T1000 (cell line): ENCODE measurements around the gene TTC5.
"Not testable (repeated sequence)": the region's sequence is repeated elsewhere in the genome, so short reads cannot be mapped to it uniquely, and the experiment has no call there.

Experiments used
- DNase-seq: peaks from one replicate; lab custom pipeline; 2025; ENCODE audit warnings: mixed read lengths; lab: John Stamatoyannopoulos, UW

TTC5 gene

GRCh38 chr14:20305265-20306078, at the start of gene TTC5:
TTC5 (minus strand) TSS chr14:20305951; CDS start chr14:20305937, 14 bp downstream.
- DNase-seq: peak; percentile 72

- DNase-seq: no peak
Observed at GRCh38 chr14:20350860-20351259, 45.1 kb upstream of the TTC5 start.

- DNase-seq: no peak
Observed at GRCh38 chr14:20350282-20350681, 44.5 kb upstream of the TTC5 start.

GRCh38 chr14:20347747-20348146, 42.0 kb upstream of the TTC5 start:
- DNase-seq: no peak

- DNase-seq: no peak
Observed at GRCh38 chr14:20346713-20347112, 41.0 kb upstream of the TTC5 start.

- DNase-seq: no peak
Observed at GRCh38 chr14:20345366-20345765, 39.6 kb upstream of the TTC5 start.

- DNase-seq: no peak
Observed at GRCh38 chr14:20343862-20344220, 38.1 kb upstream of the TTC5 start.

GRCh38 chr14:20343092-20343861, 37.5 kb upstream of the TTC5 start, which contains the start of gene PARP2:
PARP2 (plus strand) TSS chr14:20343635; CDS start chr14:20343642, 7 bp downstream.
- peak; percentile 100 for DNase-seq

GRCh38 chr14:20341646-20342045, 35.9 kb upstream of the TTC5 start:
- DNase-seq: no peak

- DNase-seq: not testable (repeated sequence)
Observed at GRCh38 chr14:20341032-20341431, 35.3 kb upstream of the TTC5 start.

GRCh38 chr14:20334017-20334416, 28.3 kb upstream of the TTC5 start:
- DNase-seq: no peak

GRCh38 chr14:20333494-20333841, 27.7 kb upstream of the TTC5 start:
- DNase-seq: no peak

- peak; percentile 43 for DNase-seq
Observed at GRCh38 chr14:20332788-20333493, 27.2 kb upstream of the TTC5 start, which contains the start of gene CCNB1IP1. CCNB1IP1 (minus strand) TSS chr14:20333279; CDS start chr14:20316523, 16,756 bp downstream.

- no peak for DNase-seq
Observed at GRCh38 chr14:20332431-20332787, 26.7 kb upstream of the TTC5 start.

GRCh38 chr14:20331053-20331613, 25.4 kb upstream of the TTC5 start:
- no peak for DNase-seq

GRCh38 chr14:20329355-20329754, 23.6 kb upstream of the TTC5 start:
- DNase-seq: no peak

- no peak for DNase-seq
Observed at GRCh38 chr14:20328705-20329104, 23.0 kb upstream of the TTC5 start.

GRCh38 chr14:20327005-20327869, 21.5 kb upstream of the TTC5 start:
- DNase-seq: peak; percentile 4

- DNase-seq: no peak
Observed at GRCh38 chr14:20317720-20318119, 12.0 kb upstream of the TTC5 start.

- no peak for DNase-seq
Observed at GRCh38 chr14:20314026-20314425, 8.3 kb upstream of the TTC5 start.

GRCh38 chr14:20306079-20306423, 300 bp upstream of the TTC5 start:
- no peak for DNase-seq
